Measurements from ENCODE around the gene PRKAG2.

PRKAG2 gene

DNA sequence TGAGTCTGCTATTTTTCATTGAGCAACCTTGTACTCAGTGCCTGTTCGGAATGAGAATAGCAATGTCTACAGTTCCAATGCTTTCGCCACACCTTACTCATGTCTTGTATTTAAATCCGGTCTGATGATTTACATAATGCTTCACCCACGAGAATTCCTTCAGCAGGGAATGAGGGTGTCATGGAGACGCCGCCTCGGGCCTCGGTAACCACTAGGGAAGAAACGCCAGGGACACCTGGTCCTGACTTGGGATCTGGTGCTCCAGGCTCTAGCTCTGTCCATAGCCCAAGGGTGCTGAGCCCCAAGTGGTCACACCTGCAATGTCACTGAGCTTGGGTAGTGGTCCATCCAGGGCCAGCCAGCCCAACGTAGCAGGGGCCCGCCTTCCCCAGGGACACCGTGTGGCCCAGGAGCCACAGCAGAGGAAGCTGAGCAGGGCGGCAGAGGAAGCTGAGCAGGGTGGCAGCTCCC, 37.4 kb downstream of the PRKAG2 start:
- FAIRE-seq = no peak
- no peak for DNase-seq (ENCODE audit: insufficient read length, low spot score)
- no peak for TF ChIP-seq POLR2A (IDR thresholded peaks at IDR 0.05; ENCODE audit: low read depth, low read length)

DNA sequence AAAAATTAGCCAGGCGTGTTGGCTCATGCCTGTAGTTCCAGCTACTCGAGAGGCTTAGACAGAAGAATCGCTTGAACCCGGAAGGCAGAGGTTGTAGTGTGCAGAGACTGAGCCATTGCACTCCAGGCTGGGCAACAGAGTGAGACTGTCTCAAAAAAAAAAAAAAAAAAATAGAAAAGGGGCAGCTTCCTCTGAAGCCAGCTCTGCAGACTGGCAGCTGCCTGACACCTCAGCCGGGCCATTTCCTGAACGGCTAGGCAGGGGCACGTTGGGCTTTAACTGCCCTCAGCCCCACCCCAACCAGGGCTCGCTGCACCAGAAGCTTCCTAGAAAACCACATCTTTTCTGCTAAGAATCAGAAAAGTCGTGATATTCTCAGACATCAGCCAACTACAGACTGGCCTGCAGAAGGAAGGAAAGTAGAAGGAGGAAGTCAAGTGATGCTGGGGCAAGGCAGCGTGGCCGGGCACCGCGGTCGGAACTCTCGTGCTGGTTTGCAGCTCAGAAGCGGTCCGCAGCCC, 38.0 kb downstream of the PRKAG2 start:
- no peak for TF ChIP-seq POLR2A (IDR thresholded peaks at IDR 0.05; ENCODE audit: low read depth, low read length)
- FAIRE-seq (no peak), DNase-seq (ENCODE audit: insufficient read length, low spot score) (no peak)

DNA sequence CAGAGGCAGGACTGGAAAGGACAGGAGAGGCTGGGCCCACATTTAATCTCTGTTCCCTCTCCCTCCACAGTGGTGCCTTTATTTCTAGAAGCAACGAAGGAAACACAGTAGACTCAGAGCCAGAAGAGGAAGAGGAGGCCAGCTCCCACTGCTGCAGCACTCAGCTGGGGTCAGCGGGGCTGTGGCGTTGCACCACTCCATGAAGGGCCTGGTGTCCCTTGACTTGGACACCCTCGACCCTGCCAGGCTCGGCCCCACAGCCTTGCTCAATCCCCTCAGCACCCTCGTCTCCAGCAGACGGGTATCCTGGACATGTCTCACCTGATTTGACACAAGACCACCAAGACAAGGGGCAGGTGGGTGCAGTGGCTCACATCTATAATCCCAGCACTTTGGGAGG, 38.8 kb downstream of the PRKAG2 start:
- DNase-seq (ENCODE audit: insufficient read length, low spot score) = no peak
- no peak for FAIRE-seq

DNA sequence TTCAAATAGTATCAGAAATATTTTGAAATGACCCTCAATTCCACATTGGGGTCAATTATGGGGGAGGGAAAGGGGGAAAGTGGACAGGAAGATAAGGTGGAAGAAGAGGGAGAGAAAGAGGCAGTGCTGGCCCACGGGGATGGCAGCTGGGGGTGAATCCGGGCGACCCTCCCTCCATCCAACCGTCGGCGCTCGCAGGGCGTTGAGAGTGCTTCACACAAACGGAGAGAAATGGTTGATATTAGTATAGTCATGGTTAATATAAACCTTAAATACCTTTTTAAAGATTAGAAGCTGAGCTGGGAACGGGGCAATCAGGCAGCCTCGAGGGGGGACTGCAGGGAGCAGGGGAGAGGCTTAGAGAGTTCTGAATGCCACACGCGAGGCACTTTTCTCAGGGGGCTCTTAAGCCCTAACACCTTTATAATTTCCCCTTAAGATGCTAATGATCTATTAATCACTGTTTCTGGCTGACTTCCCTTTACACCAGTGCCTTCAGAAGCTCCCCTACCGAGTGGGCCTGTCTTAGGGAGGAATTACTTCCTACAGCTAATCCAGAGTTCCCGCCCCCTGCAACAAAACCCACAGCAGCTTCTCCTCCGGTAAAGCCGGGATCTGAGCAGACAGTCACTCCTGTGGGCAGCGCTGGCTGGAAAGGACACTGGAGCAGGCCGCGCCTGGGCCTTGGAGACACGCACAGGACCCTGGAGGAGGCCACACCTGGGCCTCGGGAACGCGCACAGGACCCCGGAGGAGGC, 39.5 kb downstream of the PRKAG2 start:
- DNase-seq (ENCODE audit: insufficient read length, low spot score) (no peak), FAIRE-seq (no peak)
- TF ChIP-seq POLR2A (IDR thresholded peaks at IDR 0.05; ENCODE audit: low read depth, low read length) = no peak

More for the DNA sequence above, 38.8 kb downstream of the PRKAG2 start:
- no peak for TF ChIP-seq POLR2A (IDR thresholded peaks at IDR 0.05; ENCODE audit: low read depth, low read length)

DNA sequence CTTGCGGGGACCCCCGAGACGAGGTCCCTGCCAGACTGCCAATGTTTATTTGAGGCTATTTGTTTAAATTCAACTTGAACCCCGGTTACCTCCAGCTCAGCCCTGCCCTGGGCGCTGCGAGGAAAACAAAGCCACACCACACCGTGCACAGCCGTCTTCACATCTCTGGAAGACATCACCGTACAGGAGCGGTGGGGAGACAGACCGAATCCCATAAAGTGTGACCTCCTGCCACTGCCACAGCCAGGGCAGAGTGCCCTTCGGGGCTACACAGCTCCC, 40.0 kb downstream of the PRKAG2 start:
- no peak for TF ChIP-seq POLR2A (IDR thresholded peaks at IDR 0.05; ENCODE audit: low read depth, low read length)
- FAIRE-seq (no peak), DNase-seq (ENCODE audit: insufficient read length, low spot score) (no peak)

DNA sequence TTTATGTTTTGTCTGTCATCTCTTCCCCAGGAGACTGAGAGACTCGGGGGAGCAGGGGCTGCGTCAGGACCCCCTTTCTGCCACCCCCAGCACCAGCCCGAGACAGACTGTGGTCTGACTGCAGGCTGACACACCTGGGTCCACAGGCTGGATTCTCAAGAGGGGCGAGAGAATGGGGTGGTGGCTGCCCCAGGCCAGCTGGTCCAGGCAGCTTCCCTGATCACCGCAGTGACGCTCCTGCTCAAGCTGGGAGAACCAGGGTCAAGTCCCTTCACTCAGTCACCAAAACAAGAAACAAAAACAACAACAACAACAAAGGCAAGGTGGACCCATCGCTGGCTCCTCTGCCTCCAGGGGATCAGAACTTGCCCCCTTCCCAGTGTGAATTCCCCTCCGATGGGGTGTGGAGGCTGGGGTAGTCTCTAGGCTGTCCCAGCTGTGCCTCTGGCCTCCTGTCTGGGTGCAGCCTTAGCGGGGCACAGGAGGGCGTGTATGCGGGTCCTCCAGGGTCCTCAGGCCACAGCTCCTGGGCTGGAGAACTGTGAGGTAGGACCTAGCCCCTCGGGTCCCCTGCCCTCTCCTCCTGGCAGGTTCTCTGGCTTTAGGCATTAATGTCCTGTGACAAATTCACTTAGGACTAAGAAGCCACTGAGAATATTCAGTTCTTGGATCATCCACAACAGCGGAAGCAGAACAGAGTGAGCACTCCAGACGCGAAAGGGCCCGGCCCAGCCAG, 40.6 kb downstream of the PRKAG2 start:
- no peak for TF ChIP-seq POLR2A (IDR thresholded peaks at IDR 0.05; ENCODE audit: low read depth, low read length)
- no peak for FAIRE-seq
- no peak for DNase-seq (ENCODE audit: insufficient read length, low spot score)

DNA sequence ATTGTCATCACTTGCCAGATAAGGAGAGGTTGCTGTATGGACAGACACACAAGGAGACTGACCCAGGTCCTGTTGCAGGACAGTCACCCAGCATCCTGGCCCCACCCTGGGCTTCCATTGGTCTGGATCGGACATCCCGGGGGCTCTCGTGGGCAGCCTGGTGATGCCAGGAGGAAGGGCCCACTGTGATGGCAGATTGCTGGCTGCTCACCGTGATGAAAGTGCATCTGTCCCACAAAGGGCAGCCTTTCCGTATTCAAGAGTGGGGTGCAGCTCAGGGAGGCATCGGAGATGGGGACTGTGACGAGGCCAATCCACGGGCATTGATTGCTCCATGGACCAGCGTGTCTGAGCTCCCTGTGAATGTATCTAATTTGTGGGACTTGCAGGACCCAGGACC, 41.3 kb downstream of the PRKAG2 start:
- no peak for TF ChIP-seq POLR2A (IDR thresholded peaks at IDR 0.05; ENCODE audit: low read depth, low read length)
- FAIRE-seq (no peak), DNase-seq (ENCODE audit: insufficient read length, low spot score) (no peak)

DNA sequence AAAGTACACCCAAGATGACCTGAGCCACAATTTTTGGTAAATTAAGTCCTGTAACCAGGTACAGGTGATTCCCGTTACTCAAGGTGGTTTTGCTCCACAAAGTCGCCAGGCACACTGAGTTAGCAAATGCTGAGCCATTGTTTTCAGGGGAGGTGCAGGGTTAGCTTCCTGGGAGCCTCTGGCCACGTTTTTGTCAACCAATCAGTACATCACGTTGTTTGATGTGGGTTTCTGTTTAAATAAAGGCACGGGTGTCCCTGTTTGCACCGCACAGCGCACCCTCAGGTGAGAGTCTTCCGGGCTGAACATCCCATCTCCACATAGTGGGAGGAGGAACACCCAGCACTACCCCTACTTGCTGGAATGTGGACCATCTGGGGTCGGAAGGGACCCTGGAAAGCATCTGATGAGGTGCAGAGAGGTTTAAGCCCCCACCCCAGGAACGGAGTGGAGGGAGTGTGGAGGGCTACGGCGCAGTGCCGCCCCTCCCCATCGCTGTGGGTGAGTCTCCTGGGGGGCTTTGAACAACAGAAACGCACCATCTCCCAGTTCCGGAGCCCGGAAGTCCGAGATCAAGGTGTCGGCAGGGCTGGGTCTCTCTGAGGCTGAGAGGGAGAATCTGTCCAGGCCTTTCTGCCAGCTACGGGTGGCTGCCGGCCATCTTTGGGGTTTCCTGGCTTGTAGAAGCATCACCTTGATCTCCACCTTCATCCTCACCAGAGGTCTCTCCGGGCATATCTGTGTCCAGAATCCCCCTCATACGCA, 42.5 kb downstream of the PRKAG2 start:
- no peak for DNase-seq (ENCODE audit: insufficient read length, low spot score)
- no peak for FAIRE-seq
- TF ChIP-seq POLR2A (IDR thresholded peaks at IDR 0.05; ENCODE audit: low read depth, low read length) = no peak

DNA sequence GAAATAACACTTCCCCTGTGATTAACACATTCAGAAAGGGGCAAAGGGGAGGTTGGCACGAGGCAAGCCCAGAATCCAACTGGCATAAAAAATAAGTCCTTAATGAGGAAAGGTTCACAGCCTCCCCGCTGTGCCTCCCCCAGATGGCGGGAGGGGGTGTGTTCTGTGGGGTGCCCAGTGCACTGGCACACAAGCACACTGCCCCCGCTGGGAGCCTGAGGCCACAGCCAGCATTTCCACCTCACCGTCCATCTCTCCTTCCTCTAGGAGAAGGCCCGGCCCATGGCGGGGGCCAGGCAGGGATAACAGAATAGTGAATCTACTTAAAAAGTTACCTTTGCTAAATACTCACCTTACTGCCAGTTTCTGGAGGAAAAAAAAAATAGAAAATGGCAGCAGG, 43.2 kb downstream of the PRKAG2 start:
- FAIRE-seq (no peak), DNase-seq (ENCODE audit: insufficient read length, low spot score) (no peak)
- no peak for TF ChIP-seq POLR2A (IDR thresholded peaks at IDR 0.05; ENCODE audit: low read depth, low read length)

DNA sequence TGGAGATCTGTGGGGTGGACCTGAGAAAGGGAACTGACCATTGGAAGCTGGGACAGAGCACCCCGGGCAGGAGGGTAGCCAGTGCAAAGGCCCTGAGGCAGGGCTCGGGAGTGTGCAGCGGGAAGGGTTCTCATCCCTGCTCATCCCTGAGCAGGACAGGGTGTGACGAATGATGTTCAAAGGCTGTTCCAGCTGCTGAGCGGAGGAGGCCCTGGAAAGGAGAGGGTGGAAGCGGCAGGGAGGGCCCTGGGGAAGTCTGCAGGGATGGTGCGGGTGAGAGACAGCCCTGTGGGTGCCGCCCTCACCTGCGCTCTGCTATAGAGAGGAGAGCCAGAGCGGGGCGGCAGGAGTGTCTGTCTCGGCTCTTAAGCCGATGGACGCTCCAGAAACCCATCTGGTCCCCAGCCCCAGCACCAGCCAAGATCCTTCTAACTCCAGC, 43.7 kb downstream of the PRKAG2 start:
- FAIRE-seq = no peak
- TF ChIP-seq POLR2A (IDR thresholded peaks at IDR 0.05; ENCODE audit: low read depth, low read length) = no peak
- DNase-seq (ENCODE audit: insufficient read length, low spot score) = no peak

DNA sequence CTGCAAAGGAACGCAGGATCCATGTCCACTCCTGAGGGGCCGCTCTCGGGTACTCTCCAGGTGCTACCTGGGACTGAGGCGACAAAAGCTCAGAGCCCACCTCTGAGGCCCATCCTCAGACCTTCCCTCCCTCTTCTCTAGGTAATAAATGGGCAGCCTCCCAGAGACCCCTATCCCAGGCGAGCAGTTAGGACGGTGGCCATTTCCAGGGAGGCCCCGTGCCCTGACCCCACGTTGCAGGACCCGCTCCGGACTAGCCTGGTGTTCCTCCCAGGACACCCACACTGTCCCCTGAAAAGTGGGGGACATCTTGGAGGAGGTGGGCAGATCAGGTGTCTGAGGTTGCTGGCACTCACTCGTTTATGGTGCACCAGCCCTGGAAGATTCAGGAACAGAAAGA, 44.3 kb downstream of the PRKAG2 start:
- FAIRE-seq (no peak), DNase-seq (ENCODE audit: insufficient read length, low spot score) (no peak)

DNA sequence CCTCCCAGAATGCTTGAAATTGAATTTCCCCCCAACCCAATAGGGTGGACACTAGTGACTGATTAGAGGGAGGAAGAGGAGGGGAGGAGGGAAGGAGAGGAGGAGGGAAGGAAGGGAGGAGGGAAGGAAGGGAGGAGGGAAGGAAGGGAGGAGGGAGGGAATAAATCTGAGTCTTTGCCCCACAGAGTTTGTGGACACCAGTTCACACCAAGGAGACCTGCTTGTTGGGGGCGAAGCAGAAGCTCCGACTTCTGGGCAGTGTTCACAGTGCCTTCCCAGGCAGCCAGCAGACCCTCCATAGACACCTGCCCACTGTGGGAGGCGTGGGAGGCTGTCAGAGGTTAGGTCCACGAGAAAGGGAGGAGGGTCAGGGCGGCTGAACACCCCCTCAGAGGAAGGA, 44.8 kb downstream of the PRKAG2 start:
- DNase-seq (ENCODE audit: insufficient read length, low spot score) = no peak
- no peak for TF ChIP-seq POLR2A (IDR thresholded peaks at IDR 0.05; ENCODE audit: low read depth, low read length)
- FAIRE-seq = no peak

More for the DNA sequence above, 44.3 kb downstream of the PRKAG2 start:
- TF ChIP-seq POLR2A (IDR thresholded peaks at IDR 0.05; ENCODE audit: low read depth, low read length) = no peak

DNA sequence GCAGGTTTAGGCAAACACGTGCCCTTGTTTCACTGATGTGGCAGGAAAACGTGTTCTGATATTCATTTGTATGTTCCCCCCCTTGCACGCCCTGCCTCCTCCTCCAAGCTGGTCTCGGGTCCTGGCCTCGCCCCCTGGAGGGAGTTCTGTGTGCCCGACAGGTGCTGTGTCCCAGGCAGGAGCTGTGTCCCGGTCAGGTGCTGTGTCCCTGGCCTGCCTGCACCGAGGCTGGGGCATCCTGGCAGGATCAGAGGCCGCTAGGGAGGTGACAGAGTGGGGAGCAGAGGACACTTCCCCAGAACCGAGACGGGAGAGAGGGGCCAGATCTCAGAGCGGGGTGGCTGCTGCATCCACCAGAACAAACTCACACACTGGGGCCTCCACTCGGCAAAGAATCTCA, 45.3 kb downstream of the PRKAG2 start:
- DNase-seq (ENCODE audit: insufficient read length, low spot score) (no peak), FAIRE-seq (no peak)

More for the DNA sequence above, 45.3 kb downstream of the PRKAG2 start:
- TF ChIP-seq POLR2A (IDR thresholded peaks at IDR 0.05; ENCODE audit: low read depth, low read length) = no peak

Measured in H54 (cell line).